HFFc6 (cell line): ENCODE data around the gene STAT2. TPM values are rescaled to one million over a fixed set of nuclear protein-coding genes. Genes with fewer than 3 reads are reported as not detected.

Experiments
- DNase-seq: peaks from one replicate; pipeline ENCODE4 v3.0.0-alpha.2; 2018
- H3K27ac Mint-ChIP-seq: 2 replicates; pipeline ENCODE4 v1.8.0; 2020; ENCODE audit warnings: mild to moderate bottlenecking, mixed read lengths
- H3K27me3 Mint-ChIP-seq: 2 replicates; pipeline ENCODE4 v1.8.0; 2021; ENCODE audit warnings: mild to moderate bottlenecking, moderate library complexity, mixed read lengths; ENCODE audit not compliant: insufficient read depth
- H3K36me3 Mint-ChIP-seq: 2 replicates; pipeline ENCODE4 v1.8.0; 2021; ENCODE audit warnings: low read depth, mixed read lengths
- H3K4me1 Mint-ChIP-seq: 2 replicates; pipeline ENCODE4 v1.8.0; 2020; ENCODE audit warnings: low read depth, mixed read lengths
- H3K4me3 Mint-ChIP-seq: 2 replicates; pipeline ENCODE4 v1.8.0; 2020; ENCODE audit warnings: mild to moderate bottlenecking, moderate library complexity, mixed read lengths
- H3K9me3 Mint-ChIP-seq: 2 replicates; pipeline ENCODE4 v1.8.0; 2020; ENCODE audit warnings: mild to moderate bottlenecking, mixed read lengths
- CTCF ChIP-seq: fragments of 200-600 bp; sonication (generic); IDR thresholded peaks from 2 replicates; pipeline ENCODE4 v1.5.0; 2021; ENCODE audit warnings: antibody characterized with exemption, mild to moderate bottlenecking
- total RNA-seq, 6 experiments: library from RNA; stranded (reverse); fragmentation: NEBNext Ultra II Directional; extraction: Animal tissue kit (Norgen Biotek cat#: 25700); gene quantifications; 2 replicates in 1 of 6; 3 replicates in 5 of 6; pipeline ENCODE4 v1.2.3, GENCODE V29; 2021

The STAT2 gene
- total RNA-seq, 6 experiments from 2014 or later, result 78.6 to 105 (median 95.2) TPM

GRCh38 chr12:56382611-56383010, 22.7 kb upstream of the STAT2 start:
- no peak for TF ChIP-seq CTCF
- Mint-ChIP-seq H3K4me1 (peaks cover 16% of the 10 kb centered on the region), H3K4me3 (no peak overlapping the region), H3K27ac (no peak overlapping the region), H3K27me3 (peaks cover 4% of the 10 kb centered on the region), H3K9me3 (no peaks in the 10 kb centered on the region), H3K36me3 (no peaks in the 10 kb centered on the region)
- DNase-seq, result no peak

DNA sequence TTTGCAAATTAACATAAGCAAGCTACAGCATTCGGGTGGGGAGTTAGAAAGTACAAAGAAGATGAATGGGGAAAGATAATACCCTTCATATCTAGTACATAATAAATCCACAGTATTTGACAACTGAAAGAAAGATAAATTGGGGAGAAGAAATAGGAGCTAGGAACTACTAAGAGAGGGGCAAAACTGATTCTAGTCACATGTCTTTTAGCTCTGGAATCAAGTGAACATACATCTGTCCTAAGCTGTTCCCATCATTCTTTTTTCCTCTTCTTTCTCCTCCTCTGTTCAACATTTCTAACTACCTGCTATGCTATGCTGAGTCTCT, 18.0 kb upstream of the STAT2 start:
- Mint-ChIP-seq H3K4me3 (no peak overlapping the region), H3K4me1 (peaks cover 10% of the 10 kb centered on the region), H3K36me3 (peaks cover 6% of the 10 kb centered on the region), H3K27ac (no peak overlapping the region), H3K27me3 (peaks cover 13% of the 10 kb centered on the region), H3K9me3 (peaks cover 8% of the 10 kb centered on the region)
- DNase-seq, result no peak
- TF ChIP-seq CTCF, result no peak

- H3K4me3 Mint-ChIP-seq, result no peak overlapping the region
- DNase-seq, result peak; percentile 30
- peaks cover 9% of the 10 kb centered on the region for H3K9me3 Mint-ChIP-seq
- H3K4me1 Mint-ChIP-seq, result peaks cover 10% of the 10 kb centered on the region
- H3K27ac Mint-ChIP-seq, result no peak overlapping the region
- peak; percentile 45; the same call in 1 of the 2 replicates for TF ChIP-seq CTCF
- H3K27me3 Mint-ChIP-seq, result peaks cover 13% of the 10 kb centered on the region
- H3K36me3 Mint-ChIP-seq, result peaks cover 6% of the 10 kb centered on the region
Observed at GRCh38 chr12:56377310-56377988, 17.5 kb upstream of the STAT2 start.

DNA sequence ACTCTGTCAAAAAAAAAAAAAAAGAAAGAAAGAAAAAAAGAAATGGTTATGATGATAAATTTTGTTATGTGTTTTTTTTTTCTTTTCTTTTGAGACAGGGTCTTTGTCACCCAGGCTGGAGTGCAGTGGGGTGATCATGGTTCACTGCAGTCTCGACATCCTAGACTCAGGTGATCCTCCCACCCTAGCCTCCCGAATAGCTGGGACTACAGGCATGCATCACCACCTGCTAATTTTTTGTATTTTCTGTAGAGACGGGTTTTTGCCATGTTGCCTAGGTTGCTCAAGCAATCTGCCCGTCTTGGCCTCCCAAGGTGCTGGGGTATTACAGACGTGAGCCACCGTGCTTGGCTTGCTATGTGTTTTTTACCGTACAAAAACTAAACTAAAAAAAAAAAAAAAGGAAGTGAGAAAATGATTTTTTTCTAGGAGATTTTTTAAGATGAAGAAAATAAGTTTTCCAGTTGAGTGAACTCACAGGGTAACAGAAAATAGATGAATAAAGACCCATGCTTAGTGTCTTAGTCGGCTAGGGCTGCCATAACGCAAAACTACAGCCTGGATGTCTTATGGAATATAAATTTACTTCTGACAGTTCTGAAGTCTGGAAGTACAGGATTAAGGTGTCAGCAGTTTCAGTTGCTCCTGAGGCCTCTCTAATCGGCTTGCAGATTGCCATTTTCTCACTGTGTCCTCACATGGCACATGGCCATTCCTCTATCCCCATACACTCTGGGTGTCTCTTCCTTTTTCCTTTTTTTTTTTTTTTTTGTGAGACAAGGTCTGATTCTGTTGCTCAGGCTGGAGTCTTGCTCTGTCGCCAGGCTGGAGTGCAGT, 15.9 kb upstream of the STAT2 start:
- peaks cover 6% of the 10 kb centered on the region for H3K36me3 Mint-ChIP-seq
- peaks cover 13% of the 10 kb centered on the region for H3K27me3 Mint-ChIP-seq
- H3K4me1 Mint-ChIP-seq, result peaks cover 10% of the 10 kb centered on the region
- no peak overlapping the region for H3K4me3 Mint-ChIP-seq
- no peak for TF ChIP-seq CTCF
- H3K9me3 Mint-ChIP-seq, result peaks cover 9% of the 10 kb centered on the region
- no peak for DNase-seq
- no peak overlapping the region for H3K27ac Mint-ChIP-seq

- no peak for DNase-seq
- Mint-ChIP-seq H3K4me1 (peaks cover 10% of the 10 kb centered on the region), H3K9me3 (peaks cover 9% of the 10 kb centered on the region), H3K36me3 (peaks cover 6% of the 10 kb centered on the region), H3K4me3 (no peak overlapping the region), H3K27ac (no peak overlapping the region), H3K27me3 (peaks cover 8% of the 10 kb centered on the region)
- TF ChIP-seq CTCF, result no peak
Observed at GRCh38 chr12:56374726-56375597, 15.1 kb upstream of the STAT2 start.
